Stimulated activated naive CD8-positive, alpha-beta T cell treated with anti-CD3 and anti-CD28 coated beads, Interleukin-15, Interleukin-2, amounts not matched to agents 100 ng/mL and 50 ng/mL, for 24 hours (primary cell): ENCODE measurements around the gene KRT6C.

ENCODE experiments used
- H3K27ac Mint-ChIP-seq: one replicate; pipeline ENCODE4 v1.8.0; 2021; ENCODE audit warnings: mild to moderate bottlenecking, mixed read lengths
- H3K27me3 Mint-ChIP-seq: one replicate; pipeline ENCODE4 v1.8.0; 2021; ENCODE audit warnings: mixed read lengths
- H3K36me3 Mint-ChIP-seq: one replicate; pipeline ENCODE4 v1.8.0; 2021; ENCODE audit warnings: low read depth, mixed read lengths
- H3K4me1 Mint-ChIP-seq: one replicate; pipeline ENCODE4 v1.8.0; 2021; ENCODE audit warnings: low read depth, mixed read lengths
- H3K4me3 Mint-ChIP-seq: one replicate; pipeline ENCODE4 v1.8.0; 2021; ENCODE audit warnings: mild to moderate bottlenecking, mixed read lengths
- H3K9me3 Mint-ChIP-seq: one replicate; pipeline ENCODE4 v1.8.0; 2021; ENCODE audit warnings: mixed read lengths

The KRT6C gene

DNA sequence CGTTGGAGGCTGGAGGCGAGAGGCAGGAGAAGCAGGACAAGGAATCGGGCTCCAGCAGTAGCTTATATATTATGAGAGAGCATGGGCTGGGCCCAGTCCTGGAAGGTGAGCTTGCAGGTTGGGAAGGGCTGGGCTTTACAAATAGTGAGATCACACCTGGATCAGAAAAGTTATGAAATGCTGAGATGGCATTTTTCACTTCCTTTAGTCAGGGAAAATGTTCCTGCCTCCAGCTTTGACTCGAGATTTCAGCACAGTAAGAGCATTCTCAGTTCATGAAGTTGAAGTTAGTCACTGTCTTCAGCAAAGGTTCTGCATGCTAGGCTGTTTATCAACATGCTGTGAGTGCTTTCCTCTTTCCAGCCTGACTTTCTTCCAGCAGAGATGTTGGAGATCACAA, at the start of gene KRT6C:
KRT6C (minus strand) TSS at position 38 of the 400 bp plus-strand sequence. CDS start 68 bp downstream, outside the sequence.
- H3K36me3 Mint-ChIP-seq, result no peaks in the 10 kb centered on the region
- no peaks in the 10 kb centered on the region for H3K4me1 Mint-ChIP-seq
- H3K27ac Mint-ChIP-seq, result no peak within 1 kb of the TSS
- H3K27me3 Mint-ChIP-seq, result peaks cover 9% of the 10 kb centered on the region
- H3K4me3 Mint-ChIP-seq, result no peak within 1 kb of the TSS
- no peaks in the 10 kb centered on the region for H3K9me3 Mint-ChIP-seq

DNA sequence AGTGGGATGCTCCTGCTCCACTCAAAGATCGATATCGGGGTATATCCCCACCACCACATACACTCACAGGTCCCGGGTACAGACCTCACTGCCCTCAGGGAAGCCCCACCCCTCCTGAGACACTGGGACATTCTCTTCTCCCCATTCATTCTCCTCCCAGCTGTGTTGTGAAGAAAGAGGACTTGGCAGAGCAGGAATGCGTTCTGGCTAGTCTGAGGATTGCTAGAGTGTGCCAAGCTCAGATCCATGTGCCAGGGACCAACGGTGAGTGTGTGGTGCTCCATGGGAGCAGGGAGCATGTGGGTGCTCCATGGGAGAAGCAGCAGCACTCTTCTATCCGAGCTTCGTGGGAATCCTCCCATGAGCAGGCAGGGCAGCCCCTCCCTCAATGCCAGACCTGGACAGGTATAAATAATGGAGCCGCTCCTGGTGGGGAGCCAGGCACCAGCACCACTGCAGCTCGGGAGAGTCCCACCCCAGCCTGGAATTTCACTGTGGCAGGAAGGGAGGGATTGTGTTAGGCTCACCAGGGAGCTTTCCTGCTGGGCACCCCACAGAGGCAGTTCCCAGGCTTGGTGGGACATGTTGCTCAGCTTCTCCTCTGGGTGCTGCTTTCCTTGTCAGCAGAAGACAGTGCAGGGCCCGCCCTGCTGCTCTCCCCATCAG, 48.9 kb upstream of the KRT6C start:
- no peaks in the 10 kb centered on the region for H3K9me3 Mint-ChIP-seq
- H3K36me3 Mint-ChIP-seq, result no peaks in the 10 kb centered on the region
- H3K27me3 Mint-ChIP-seq, result no peaks in the 10 kb centered on the region
- H3K27ac Mint-ChIP-seq, result no peak overlapping the region
- no peaks in the 10 kb centered on the region for H3K4me1 Mint-ChIP-seq
- no peak overlapping the region for H3K4me3 Mint-ChIP-seq

DNA sequence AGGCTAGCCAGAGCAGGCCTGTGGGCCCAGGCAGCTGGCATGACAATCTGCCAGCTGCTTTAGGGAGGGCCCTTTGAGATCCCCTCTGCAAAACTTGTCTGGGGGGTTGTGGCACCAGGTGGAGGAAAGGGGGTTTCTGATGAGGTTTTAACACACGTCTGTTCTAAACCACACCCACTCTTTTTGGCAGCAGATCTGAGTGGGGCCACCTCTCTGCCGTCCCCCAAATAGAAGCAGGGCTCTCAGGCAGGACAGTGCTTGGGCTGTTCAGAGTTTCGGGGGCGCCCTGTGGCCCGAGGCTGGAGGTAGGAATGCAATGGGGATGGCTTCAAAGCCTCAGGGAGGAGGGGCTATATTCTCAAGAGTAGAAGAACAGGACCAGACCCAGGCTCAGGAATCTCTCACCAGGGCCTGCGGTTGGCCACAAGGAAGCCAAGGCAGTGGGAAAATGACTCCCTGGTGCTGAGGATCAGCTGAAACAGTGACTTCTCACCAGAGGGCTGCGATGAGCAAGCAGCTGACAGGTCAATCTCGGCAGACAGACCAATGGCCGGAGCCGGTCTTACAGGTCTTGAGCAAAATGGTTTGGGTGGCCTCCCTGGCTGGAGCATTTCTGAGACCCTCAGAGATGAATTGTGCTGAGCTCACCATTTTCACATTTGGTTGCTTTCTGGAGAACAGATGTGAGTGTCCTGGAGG, 48.1 kb upstream of the KRT6C start:
- no peaks in the 10 kb centered on the region for H3K27me3 Mint-ChIP-seq
- H3K4me3 Mint-ChIP-seq, result no peak overlapping the region
- H3K27ac Mint-ChIP-seq, result no peak overlapping the region
- no peaks in the 10 kb centered on the region for H3K9me3 Mint-ChIP-seq
- no peaks in the 10 kb centered on the region for H3K36me3 Mint-ChIP-seq
- no peaks in the 10 kb centered on the region for H3K4me1 Mint-ChIP-seq

DNA sequence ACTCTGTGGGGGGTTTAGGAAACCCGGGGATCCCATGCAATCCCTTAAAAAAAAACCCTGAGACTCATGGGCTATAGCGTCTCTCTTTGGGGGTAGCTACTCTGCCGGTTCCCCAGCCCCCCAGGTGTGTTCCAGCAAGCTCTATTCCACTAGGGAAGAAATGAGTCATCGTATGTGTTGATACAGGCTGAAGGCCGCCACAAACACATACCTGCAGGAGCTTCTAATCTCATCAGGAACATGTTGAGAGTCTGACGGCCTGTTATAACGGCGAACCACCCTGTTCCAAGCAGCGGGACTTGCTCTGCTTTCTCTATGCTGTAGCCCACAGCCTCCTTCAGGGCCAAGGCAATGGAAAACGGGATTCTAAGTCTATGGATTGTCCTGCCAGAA, 47.6 kb upstream of the KRT6C start:
- no peak overlapping the region for H3K27ac Mint-ChIP-seq
- no peak overlapping the region for H3K4me3 Mint-ChIP-seq
- no peaks in the 10 kb centered on the region for H3K9me3 Mint-ChIP-seq
- no peaks in the 10 kb centered on the region for H3K4me1 Mint-ChIP-seq
- no peaks in the 10 kb centered on the region for H3K36me3 Mint-ChIP-seq
- H3K27me3 Mint-ChIP-seq, result no peaks in the 10 kb centered on the region

DNA sequence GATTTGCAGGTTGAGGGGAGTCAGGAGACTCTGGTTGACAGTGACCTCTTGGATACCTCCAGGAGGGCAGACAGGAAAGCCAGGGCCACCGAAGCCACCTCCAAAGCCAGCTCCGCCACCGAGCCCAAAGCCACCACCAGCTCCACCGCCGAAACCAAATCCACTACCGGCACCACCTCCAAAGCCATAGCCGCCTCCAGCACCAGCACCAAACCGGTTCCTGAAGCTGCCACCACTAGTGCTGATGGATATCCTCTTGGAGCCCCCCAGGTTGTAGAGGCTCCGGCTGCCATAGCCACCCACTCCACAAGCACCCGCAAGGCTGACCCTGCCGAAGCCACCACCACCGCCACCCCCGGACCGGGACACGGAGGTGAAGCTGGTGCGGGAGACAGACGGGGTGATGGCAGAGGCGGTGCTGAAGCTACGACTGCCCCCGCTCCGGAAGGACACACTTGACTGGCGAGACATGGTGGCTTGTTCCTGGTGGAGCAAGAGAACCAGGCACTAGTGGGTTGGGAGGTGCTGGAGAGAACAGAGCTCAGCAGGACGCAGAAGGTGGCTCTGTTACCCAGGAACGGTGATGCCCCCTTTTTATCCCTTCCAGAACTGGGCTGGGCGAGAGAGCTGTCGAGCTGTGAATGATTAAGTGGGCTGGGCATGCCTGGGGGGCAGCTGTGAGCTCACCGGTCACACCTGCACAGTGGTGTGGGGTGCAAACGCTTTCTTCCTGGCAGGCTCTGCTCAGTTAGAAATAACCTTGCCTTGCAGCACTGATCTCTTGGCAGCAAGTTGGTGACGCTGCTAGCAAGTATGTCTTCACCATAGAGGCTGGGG, 46.4 kb upstream of the KRT6C start, which contains the start of gene KRT5:
KRT5 (minus strand) TSS at position 569 of the 837 bp plus-strand sequence; CDS start at position 471, 98 bp downstream.
- H3K36me3 Mint-ChIP-seq, result no peaks in the 10 kb centered on the region
- no peaks in the 10 kb centered on the region for H3K27me3 Mint-ChIP-seq
- H3K9me3 Mint-ChIP-seq, result no peaks in the 10 kb centered on the region
- H3K4me3 Mint-ChIP-seq, result no peak within 1 kb of the TSS
- H3K4me1 Mint-ChIP-seq, result no peaks in the 10 kb centered on the region
- no peak within 1 kb of the TSS for H3K27ac Mint-ChIP-seq

DNA sequence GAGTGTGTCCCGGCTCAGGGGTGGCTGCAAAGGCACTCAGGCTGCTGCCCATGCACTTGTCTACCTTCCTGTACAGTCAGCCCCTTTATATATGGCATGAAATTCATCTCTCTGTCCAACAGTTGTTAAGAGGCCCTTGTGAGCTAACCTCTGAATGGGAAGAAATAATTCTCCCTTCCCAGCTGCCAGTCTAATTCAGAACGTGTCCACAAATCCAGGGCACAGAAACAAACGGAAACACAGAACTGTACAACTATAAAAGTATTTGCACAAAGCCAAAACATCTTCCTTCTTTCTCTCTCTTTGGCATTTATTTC, 45.7 kb upstream of the KRT6C start:
- Mint-ChIP-seq H3K4me3 (no peak overlapping the region), H3K4me1 (no peaks in the 10 kb centered on the region), H3K9me3 (no peaks in the 10 kb centered on the region), H3K27ac (no peak overlapping the region), H3K27me3 (no peaks in the 10 kb centered on the region), H3K36me3 (no peaks in the 10 kb centered on the region)

DNA sequence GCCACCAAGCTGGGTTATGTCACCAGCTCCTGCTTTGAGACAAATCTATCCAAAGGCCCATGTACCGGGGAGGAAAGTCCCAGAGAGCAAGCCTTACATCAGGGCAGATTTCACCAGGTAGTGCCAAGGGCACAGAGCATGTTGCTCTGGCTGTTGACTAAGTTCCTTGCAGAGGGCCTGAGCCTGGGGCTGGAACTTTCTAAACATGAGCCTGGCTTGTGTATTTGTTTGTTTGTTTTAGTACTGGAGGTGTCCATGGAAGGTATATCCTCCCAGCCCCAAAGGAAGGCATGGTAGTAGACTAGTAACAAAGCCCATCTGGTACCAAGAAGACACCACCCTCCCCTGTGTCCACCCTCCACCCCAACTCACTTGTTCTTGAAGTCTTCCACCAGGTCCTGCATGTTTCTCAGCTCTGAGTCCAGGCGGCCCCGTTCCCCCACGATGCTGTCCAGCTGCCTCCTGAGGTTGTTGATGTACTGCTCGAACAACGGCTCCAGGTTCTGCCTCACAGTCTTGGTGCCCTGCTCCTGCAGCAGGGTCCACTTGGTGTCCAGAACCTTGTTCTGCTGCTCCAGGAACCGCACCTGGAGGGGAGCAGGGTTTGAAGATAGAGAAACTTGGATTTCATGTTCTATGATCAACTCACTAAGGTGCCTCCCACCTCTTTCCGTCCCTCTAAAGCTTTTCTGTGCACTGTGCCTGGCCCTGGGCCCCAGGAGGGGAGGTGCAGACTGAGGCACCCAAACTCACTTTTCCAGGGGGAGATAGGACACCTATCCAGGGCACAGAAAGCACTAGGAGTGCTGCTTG, 45.2 kb upstream of the KRT6C start:
- Mint-ChIP-seq H3K27ac (no peak overlapping the region), H3K36me3 (no peaks in the 10 kb centered on the region), H3K9me3 (no peaks in the 10 kb centered on the region), H3K4me3 (no peak overlapping the region), H3K4me1 (no peaks in the 10 kb centered on the region), H3K27me3 (no peaks in the 10 kb centered on the region)

DNA sequence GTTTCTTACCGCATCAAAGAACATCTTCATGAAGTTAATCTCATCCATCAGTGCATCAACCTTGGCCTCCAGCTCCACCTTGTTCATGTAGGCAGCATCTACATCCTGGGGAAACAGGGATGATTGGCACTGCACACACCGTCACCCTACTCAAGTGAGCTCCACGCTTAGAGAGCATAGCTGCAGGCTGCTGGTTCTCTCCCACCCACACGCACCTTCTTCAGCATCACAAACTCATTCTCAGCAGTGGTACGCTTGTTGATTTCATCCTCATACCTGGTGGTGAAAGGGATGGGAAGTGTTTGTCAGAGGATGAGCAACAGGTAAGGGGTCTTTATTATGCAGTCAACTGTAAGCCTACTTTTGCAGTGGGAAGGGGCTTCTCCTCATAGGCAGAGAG, 44.3 kb upstream of the KRT6C start:
- no peaks in the 10 kb centered on the region for H3K36me3 Mint-ChIP-seq
- no peak overlapping the region for H3K4me3 Mint-ChIP-seq
- no peaks in the 10 kb centered on the region for H3K4me1 Mint-ChIP-seq
- H3K27me3 Mint-ChIP-seq, result no peaks in the 10 kb centered on the region
- H3K27ac Mint-ChIP-seq, result no peak overlapping the region
- no peaks in the 10 kb centered on the region for H3K9me3 Mint-ChIP-seq

DNA sequence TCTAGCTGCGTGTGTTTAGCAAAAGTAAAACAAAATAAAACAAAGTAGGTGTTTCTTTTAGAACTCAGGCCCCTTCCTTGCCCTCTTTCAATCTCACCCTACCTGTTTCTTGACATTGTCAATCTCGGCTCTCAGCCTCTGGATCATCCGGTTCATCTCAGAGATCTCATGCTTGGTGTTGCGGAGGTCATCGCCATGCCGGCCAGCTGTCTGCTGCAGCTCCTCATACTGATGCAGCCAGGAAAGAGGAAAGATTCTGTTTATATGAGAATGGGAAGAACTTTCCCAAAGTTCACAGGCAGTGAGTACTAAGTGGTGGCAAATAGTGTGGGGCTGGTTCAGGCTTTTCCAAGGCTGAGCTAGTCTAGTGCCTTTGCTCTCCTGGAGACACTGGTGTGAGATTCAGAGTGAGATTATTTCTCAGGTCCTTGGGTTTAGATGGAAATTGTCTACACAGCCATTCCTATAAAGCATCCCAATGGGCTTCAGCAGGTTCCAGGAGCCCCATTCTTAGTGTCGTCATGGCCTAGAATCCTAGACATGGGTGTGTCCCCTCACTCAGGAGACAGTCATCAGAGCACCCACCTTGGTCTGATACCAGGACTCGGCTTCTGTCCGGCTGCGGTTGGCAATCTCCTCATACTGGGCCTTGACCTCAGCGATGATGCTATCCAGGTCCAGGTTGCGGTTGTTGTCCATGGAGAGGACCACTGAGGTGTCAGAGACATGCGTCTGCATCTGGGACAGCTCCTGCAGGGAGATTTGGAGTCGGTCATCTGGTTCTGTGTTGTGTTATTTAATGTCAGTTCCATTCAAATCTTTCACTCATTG, 43.6 kb upstream of the KRT6C start:
- Mint-ChIP-seq H3K36me3 (no peaks in the 10 kb centered on the region), H3K4me1 (no peaks in the 10 kb centered on the region), H3K27ac (no peak overlapping the region), H3K9me3 (no peaks in the 10 kb centered on the region), H3K4me3 (no peak overlapping the region), H3K27me3 (no peaks in the 10 kb centered on the region)

DNA sequence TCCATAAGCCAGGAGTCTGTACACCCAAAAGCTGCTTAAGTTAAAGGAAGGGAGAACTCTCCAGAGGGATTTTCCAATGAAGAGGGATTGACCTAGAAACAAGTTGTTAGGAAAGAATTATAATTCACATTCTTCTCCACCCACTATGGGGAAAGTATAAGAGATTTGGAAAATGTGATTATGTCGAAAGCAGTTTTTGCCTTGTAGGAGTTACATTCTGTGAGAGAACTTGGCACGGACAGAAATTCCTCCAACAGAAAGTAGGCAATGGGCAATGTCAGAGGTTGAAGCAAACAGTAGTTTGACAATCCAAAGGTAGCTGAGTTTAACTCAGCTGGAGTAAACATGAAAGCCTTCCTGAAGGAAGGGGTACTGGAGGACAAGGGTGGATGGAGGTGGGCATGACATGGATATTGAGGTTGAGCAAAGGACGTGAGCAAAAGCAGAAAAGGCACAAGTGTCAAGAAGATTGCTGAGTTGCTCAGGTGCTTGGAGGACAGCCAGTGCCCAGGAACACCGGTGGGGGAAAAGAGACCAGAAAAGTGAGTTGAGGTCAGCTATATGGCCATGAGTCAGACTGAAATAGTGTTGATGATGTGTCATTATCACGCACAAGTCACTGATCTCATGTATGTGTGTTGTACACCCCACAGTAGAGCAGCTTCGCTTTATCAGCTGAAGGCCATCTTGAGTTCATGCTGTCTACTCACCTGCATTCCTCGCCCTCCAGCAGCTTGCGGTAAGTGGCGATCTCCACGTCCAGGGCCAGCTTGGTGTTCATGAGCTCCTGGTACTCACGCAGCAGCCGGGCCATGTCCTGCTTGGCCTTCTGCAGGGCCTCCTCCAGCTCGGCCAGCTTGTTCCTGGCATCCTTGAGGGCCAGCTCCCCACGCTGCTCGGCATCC, 42.6 kb upstream of the KRT6C start:
- no peaks in the 10 kb centered on the region for H3K27me3 Mint-ChIP-seq

DNA sequence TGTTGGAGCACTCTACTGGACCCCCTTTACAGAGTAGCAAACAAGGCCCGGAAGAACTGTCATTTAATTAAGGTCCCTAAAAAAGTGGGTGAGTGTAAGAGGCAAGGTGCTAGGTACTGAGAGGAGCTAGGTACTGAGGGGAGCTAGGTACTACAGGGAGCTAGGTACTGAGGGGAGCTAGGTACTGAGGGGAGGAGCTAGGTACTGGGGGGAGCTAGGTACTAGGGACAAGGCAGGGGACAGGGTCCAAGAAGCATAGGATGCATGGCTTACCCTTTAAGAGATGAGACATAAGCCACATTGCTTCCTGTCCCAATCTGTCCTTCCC, 41.7 kb upstream of the KRT6C start:
- Mint-ChIP-seq H3K9me3 (peaks cover 5% of the 10 kb centered on the region), H3K4me3 (no peak overlapping the region), H3K27ac (no peak overlapping the region), H3K36me3 (no peaks in the 10 kb centered on the region), H3K27me3 (peaks cover 1% of the 10 kb centered on the region), H3K4me1 (no peaks in the 10 kb centered on the region)

More for the DNA sequence above, 42.6 kb upstream of the KRT6C start:
- no peaks in the 10 kb centered on the region for H3K36me3 Mint-ChIP-seq
- H3K4me1 Mint-ChIP-seq, result no peaks in the 10 kb centered on the region
- no peak overlapping the region for H3K4me3 Mint-ChIP-seq
- no peak overlapping the region for H3K27ac Mint-ChIP-seq
- peaks cover 2% of the 10 kb centered on the region for H3K9me3 Mint-ChIP-seq

DNA sequence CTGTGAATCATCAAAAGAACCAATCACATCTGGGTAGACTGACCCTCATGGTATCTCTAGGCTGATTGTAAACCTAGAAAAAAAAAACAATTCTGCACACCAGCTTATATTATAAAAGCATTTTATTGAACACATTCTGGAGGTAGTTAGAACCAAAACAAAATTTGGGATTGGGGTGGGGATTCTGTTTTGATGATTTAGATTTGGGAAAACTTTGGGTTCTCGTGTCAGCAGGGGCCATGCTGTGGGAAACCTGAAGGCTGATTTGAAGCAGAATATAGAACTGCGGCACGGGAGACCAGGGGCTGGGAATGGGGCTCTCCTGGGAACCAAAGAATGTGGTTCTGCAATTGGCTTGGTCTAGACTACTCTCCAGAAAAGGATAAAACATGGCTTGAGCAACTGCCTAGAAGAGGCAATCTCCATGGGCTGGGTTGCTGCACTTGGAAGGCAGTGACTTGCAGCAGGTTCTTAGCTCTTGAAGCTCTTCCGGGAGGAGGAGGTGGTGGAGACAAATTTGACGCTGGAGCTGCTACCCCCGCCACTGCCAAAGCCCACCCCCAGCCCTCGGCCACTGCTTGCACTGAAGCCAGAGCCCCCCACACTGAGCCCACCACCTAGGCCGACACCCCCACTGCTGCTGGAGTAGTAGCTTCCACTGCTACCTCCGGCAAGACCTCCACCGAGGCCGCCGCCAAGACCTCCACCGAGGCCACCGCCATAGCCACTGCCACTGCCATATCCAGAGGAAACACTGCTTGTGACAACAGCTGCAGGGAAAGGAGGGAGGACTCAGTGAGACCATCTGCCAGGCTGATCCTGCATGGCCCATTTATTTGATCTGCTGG, 41.1 kb upstream of the KRT6C start:
- Mint-ChIP-seq H3K27ac (no peak overlapping the region), H3K9me3 (peaks cover 5% of the 10 kb centered on the region), H3K27me3 (peaks cover 7% of the 10 kb centered on the region), H3K4me3 (no peak overlapping the region), H3K4me1 (no peaks in the 10 kb centered on the region), H3K36me3 (no peaks in the 10 kb centered on the region)

DNA sequence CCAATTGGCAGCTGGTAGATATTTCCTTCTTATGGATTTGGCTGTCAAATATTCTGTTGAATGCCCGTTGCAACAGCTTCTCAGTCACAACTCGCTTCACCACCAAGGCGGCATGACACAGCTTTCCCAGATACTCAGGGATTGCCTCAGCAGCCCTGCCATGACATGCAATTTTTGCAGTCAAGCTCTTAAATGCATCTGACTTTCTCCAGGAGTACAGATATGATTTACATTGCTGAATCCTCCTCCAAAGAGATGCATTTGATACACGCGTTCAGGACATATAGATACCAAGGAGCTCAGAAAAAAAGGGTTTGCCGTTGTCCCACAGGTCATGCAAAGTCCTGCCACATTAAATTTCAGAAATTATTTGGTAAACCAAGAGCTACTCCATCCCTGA, 40.1 kb upstream of the KRT6C start:
- no peak overlapping the region for H3K4me3 Mint-ChIP-seq
- H3K36me3 Mint-ChIP-seq, result no peaks in the 10 kb centered on the region
- no peaks in the 10 kb centered on the region for H3K4me1 Mint-ChIP-seq
- H3K9me3 Mint-ChIP-seq, result peaks cover 5% of the 10 kb centered on the region
- H3K27me3 Mint-ChIP-seq, result peaks cover 16% of the 10 kb centered on the region
- no peak overlapping the region for H3K27ac Mint-ChIP-seq
